Measurements from ENCODE around the gene CYP24A1.

DNA sequence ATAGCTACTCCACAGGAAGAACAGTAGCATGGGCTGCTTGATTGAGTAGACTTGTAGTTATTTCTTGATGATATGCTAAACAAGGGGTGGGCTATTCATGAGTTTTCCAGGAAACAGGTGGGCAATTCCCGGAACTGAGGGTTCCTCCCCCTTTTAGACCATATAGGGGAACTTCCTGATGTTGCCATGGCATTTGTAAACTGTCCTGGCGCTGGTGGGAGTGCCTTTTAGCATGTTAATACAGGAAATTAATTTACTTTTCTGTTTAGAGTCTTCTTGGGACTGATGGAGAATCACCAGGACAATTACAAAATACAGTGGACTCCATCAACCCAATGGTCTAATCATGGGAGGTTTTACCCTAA lies 22.7 kb downstream of the CYP24A1 start:
- TF ChIP-seq, protein P1, sequence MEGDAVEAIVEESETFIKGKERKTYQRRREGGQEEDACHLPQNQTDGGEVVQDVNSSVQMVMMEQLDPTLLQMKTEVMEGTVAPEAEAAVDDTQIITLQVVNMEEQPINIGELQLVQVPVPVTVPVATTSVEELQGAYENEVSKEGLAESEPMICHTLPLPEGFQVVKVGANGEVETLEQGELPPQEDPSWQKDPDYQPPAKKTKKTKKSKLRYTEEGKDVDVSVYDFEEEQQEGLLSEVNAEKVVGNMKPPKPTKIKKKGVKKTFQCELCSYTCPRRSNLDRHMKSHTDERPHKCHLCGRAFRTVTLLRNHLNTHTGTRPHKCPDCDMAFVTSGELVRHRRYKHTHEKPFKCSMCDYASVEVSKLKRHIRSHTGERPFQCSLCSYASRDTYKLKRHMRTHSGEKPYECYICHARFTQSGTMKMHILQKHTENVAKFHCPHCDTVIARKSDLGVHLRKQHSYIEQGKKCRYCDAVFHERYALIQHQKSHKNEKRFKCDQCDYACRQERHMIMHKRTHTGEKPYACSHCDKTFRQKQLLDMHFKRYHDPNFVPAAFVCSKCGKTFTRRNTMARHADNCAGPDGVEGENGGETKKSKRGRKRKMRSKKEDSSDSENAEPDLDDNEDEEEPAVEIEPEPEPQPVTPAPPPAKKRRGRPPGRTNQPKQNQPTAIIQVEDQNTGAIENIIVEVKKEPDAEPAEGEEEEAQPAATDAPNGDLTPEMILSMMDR (IDR thresholded peaks at IDR 0.05): no peak
- TF ChIP-seq POLR2A (IDR thresholded peaks at IDR 0.05): no peak

All from gastroesophageal sphincter (tissue), 3 donors.